Measurements from ENCODE around the gene FAM120B.
"Not testable (repeated sequence)": the region's sequence is repeated elsewhere in the genome, so short reads cannot be mapped to it uniquely, and the experiment has no call there.

The FAM120B gene

GRCh38 chr6:170402318-170403040, 95.9 kb downstream of the FAM120B start:
- no peak for TF ChIP-seq CTCF (IDR thresholded peaks at IDR 0.05; ENCODE audit: extremely low read depth, missing control alignments)

GRCh38 chr6:170403451-170403850, 96.9 kb downstream of the FAM120B start:
- DNase-seq (ENCODE audit: low spot score): no peak
- TF ChIP-seq CTCF (IDR thresholded peaks at IDR 0.05; ENCODE audit: extremely low read depth, missing control alignments): no peak

More at GRCh38 chr6:170402318-170403040, 95.9 kb downstream of the FAM120B start:
- no peak for DNase-seq (ENCODE audit: low spot score)

- DNase-seq (ENCODE audit: low spot score): no peak
- TF ChIP-seq CTCF (IDR thresholded peaks at IDR 0.05; ENCODE audit: extremely low read depth, missing control alignments): no peak
Observed at GRCh38 chr6:170404036-170404435, 97.5 kb downstream of the FAM120B start.

- no peak for DNase-seq (ENCODE audit: low spot score)
- no peak for TF ChIP-seq CTCF (IDR thresholded peaks at IDR 0.05; ENCODE audit: extremely low read depth, missing control alignments)
Observed at GRCh38 chr6:170404697-170405096, 98.1 kb downstream of the FAM120B start.

GRCh38 chr6:170405311-170405975, 98.9 kb downstream of the FAM120B start:
- TF ChIP-seq CTCF (IDR thresholded peaks at IDR 0.05; ENCODE audit: extremely low read depth, missing control alignments): no peak
- DNase-seq (ENCODE audit: low spot score): no peak

- TF ChIP-seq CTCF (IDR thresholded peaks at IDR 0.05; ENCODE audit: extremely low read depth, missing control alignments): no peak
Observed at GRCh38 chr6:170407200-170407599, 100.6 kb downstream of the FAM120B start.

GRCh38 chr6:170407932-170408331, 101.4 kb downstream of the FAM120B start:
- no peak for DNase-seq (ENCODE audit: low spot score)
- no peak for TF ChIP-seq CTCF (IDR thresholded peaks at IDR 0.05; ENCODE audit: extremely low read depth, missing control alignments)

More at GRCh38 chr6:170407200-170407599, 100.6 kb downstream of the FAM120B start:
- no peak for DNase-seq (ENCODE audit: low spot score)

- DNase-seq (ENCODE audit: low spot score): not testable (repeated sequence)
Observed at GRCh38 chr6:170409746-170410145, 103.2 kb downstream of the FAM120B start.

Data from GM20000 (cell line).